ENCODE results near the gene CAND2.
"Not testable (repeated sequence)": the region's sequence is repeated elsewhere in the genome, so short reads cannot be mapped to it uniquely, and the experiment has no call there.

The CAND2 gene

GRCh38 chr3:12845811-12846210, 49.3 kb downstream of the CAND2 start:
- no peak for FAIRE-seq
- no peak for TF ChIP-seq CTCF (IDR thresholded peaks at IDR 0.05; ENCODE audit: insufficient read depth, missing control alignments)

GRCh38 chr3:12852201-12852600, 55.7 kb downstream of the CAND2 start:
- TF ChIP-seq CTCF (IDR thresholded peaks at IDR 0.05; ENCODE audit: insufficient read depth, missing control alignments) = no peak
- FAIRE-seq = no peak
- no peak for DNase-seq (ENCODE audit: insufficient read length, low spot score)

More at GRCh38 chr3:12845811-12846210, 49.3 kb downstream of the CAND2 start:
- no peak for DNase-seq (ENCODE audit: insufficient read length, low spot score)

- FAIRE-seq; DNase-seq (ENCODE audit: insufficient read length, low spot score): not testable (repeated sequence)
Observed at GRCh38 chr3:12853847-12854246, 57.4 kb downstream of the CAND2 start.

- FAIRE-seq (no peak), DNase-seq (ENCODE audit: insufficient read length, low spot score) (no peak)
- no peak for TF ChIP-seq CTCF (IDR thresholded peaks at IDR 0.05; ENCODE audit: insufficient read depth, missing control alignments)
Observed at GRCh38 chr3:12854565-12854964, 58.1 kb downstream of the CAND2 start.

- TF ChIP-seq CTCF (IDR thresholded peaks at IDR 0.05; ENCODE audit: insufficient read depth, missing control alignments) = no peak
- FAIRE-seq (no peak), DNase-seq (ENCODE audit: insufficient read length, low spot score) (no peak)
Observed at GRCh38 chr3:12856626-12857025, 60.1 kb downstream of the CAND2 start.

GRCh38 chr3:12859840-12860239, 63.4 kb downstream of the CAND2 start:
- DNase-seq (ENCODE audit: insufficient read length, low spot score) (no peak), FAIRE-seq (no peak)
- no peak for TF ChIP-seq CTCF (IDR thresholded peaks at IDR 0.05; ENCODE audit: insufficient read depth, missing control alignments)

GRCh38 chr3:12861611-12862010, 65.1 kb downstream of the CAND2 start:
- no peak for TF ChIP-seq CTCF (IDR thresholded peaks at IDR 0.05; ENCODE audit: insufficient read depth, missing control alignments)
- no peak for FAIRE-seq

GRCh38 chr3:12862387-12862786, 65.9 kb downstream of the CAND2 start:
- no peak for FAIRE-seq
- no peak for TF ChIP-seq CTCF (IDR thresholded peaks at IDR 0.05; ENCODE audit: insufficient read depth, missing control alignments)
- DNase-seq (ENCODE audit: insufficient read length, low spot score) = no peak

More at GRCh38 chr3:12861611-12862010, 65.1 kb downstream of the CAND2 start:
- DNase-seq (ENCODE audit: insufficient read length, low spot score) = no peak

All from D721Med (cell line).